K562 (cell line): ENCODE results near the gene SCNN1B. TPM values are rescaled to one million over a fixed set of nuclear protein-coding genes. Genes with fewer than 3 reads are reported as not detected.

ENCODE experiments used
- ATAC-seq: fragments of 200-7000 bp; cut with Tn5 transposase; 3 replicates; pipeline ENCODE4 v1.9.1; 2020; ENCODE audit warnings: moderate library complexity
- BruUV-seq: library from RNA; stranded (reverse); fragments of 400-500 nt; replicated peaks from 2 replicates; lab custom pipeline; 2021; lab: Mats Ljungman, UMichigan
- CTCF ChIA-PET: fragments of 300-600 bp; formaldehyde crosslinking; extraction: SDS; loops from one replicate; lab custom pipeline; 2021; ENCODE audit warnings: low intra/inter-chr PET ratio; lab: Yijun Ruan, JAX
- POLR2A ChIA-PET: fragments of 300-600, 350-650 bp; sonication (Branson Sonifier 250); formaldehyde crosslinking; extraction: SDS; loops from one replicate; lab custom pipeline; 2021; ENCODE audit warnings: antibody characterized with exemption, inconsistent platforms; lab: Yijun Ruan, JAX
- DNase-seq, 4 experiments: peaks; one replicate each; pipeline versions ENCODE4 v3.0.0 to v3.0.0-alpha.2; 2011 to 2018; ENCODE audit warnings: low spot score in 3 of 4, mixed read lengths in 3 of 4; ENCODE audit errors: extremely low read depth in 1 of 4
- FAIRE-seq: peaks from 2 replicates; lab custom pipeline; 2011; peaks lifted over from hg19 to GRCh38; lab: Jason Lieb, UNC
- H2AFZ ChIP-seq: 2 replicates; pipeline ENCODE4 v1.6.0; 2011; ENCODE audit warnings: low read depth, low read length, control low read depth, inconsistent platforms
- H3K27ac ChIP-seq: fragments of 200-600 bp; 3 replicates; pipeline ENCODE4 v1.8.0; 2011; ENCODE audit warnings: low read depth, mild to moderate bottlenecking, control low read depth, inconsistent platforms, low read length, moderate library complexity, mixed read lengths; ENCODE audit errors: extremely low read depth
- H3K27me3 ChIP-seq, 2 experiments: fragments of 300-600 bp in 1 of 2; 2 replicates in 1 of 2; 3 replicates in 1 of 2; pipeline versions ENCODE4 v1.6.0 to v1.8.0; 2011; ENCODE audit warnings: inconsistent platforms in 2 of 2, low read length in 2 of 2, mild to moderate bottlenecking in 1 of 2, mixed read lengths in 1 of 2, moderate library complexity in 1 of 2; ENCODE audit not compliant: control insufficient read depth in 2 of 2, insufficient read depth in 2 of 2
- H3K36me3 ChIP-seq: fragments of 300-600 bp; 3 replicates; pipeline ENCODE4 v1.8.0; 2011; ENCODE audit warnings: mild to moderate bottlenecking, low read length, inconsistent platforms; ENCODE audit not compliant: control insufficient read depth, insufficient read depth
- H3K4me1 ChIP-seq, 2 experiments: fragments of 200-600 bp in 1 of 2; replicated peaks in 1 of 2; 2 replicates in 1 of 2; 3 replicates in 1 of 2; pipeline versions ENCODE4 v1.5.1 to v1.8.0; 2011; ENCODE audit warnings: inconsistent platforms in 2 of 2, low read length in 2 of 2, mild to moderate bottlenecking in 1 of 2, mixed read lengths in 1 of 2, moderate library complexity in 1 of 2; ENCODE audit not compliant: control insufficient read depth in 2 of 2, insufficient read depth in 2 of 2
- H3K4me2 ChIP-seq: 2 replicates; pipeline ENCODE4 v1.6.1; 2011; ENCODE audit warnings: low read length, control low read depth, inconsistent platforms, mixed read lengths; ENCODE audit not compliant: insufficient read depth
- H3K4me3 ChIP-seq: fragments of 200-600 bp; sonication (generic), shearing (Covaris generic); 2 replicates; pipeline ENCODE4 v1.5.1; 2016; ENCODE audit warnings: control low read depth, inconsistent platforms
- H3K79me2 ChIP-seq: fragments of 200-600 bp; 3 replicates; pipeline ENCODE4 v1.8.0; 2011; ENCODE audit warnings: low read length, inconsistent platforms; ENCODE audit not compliant: control insufficient read depth, insufficient read depth
- H3K9ac ChIP-seq, 2 experiments: 2 replicates each; pipeline versions ENCODE4 v1.6.0 to v1.6.1; 2011; ENCODE audit warnings: low read depth in 2 of 2, low read length in 2 of 2, control low read depth in 1 of 2, inconsistent platforms in 1 of 2, mild to moderate bottlenecking in 1 of 2, mixed read lengths in 1 of 2; ENCODE audit not compliant: insufficient read depth in 1 of 2
- H3K9me1 ChIP-seq: one replicate; pipeline ENCODE4 v1.6.0; 2011; ENCODE audit warnings: inconsistent platforms, mild to moderate bottlenecking, low read length, moderate library complexity; ENCODE audit not compliant: control insufficient read depth, insufficient read depth
- H3K9me3 ChIP-seq: replicated peaks from 2 replicates; pipeline ENCODE4 v1.5.1; 2011; ENCODE audit warnings: low read depth, low read length, inconsistent platforms; ENCODE audit not compliant: control insufficient read depth, insufficient read depth
- H4K20me1 ChIP-seq: replicated peaks from 2 replicates; pipeline ENCODE4 v1.6.1; 2011; ENCODE audit warnings: low read length, inconsistent platforms, mixed read lengths; ENCODE audit not compliant: control insufficient read depth, insufficient read depth
- EP300 ChIP-seq: IDR thresholded peaks from 2 replicates; pipeline ENCODE4 v1.6.1; 2012; ENCODE audit warnings: low read length, improper control_type of control experiment
- KAT2B ChIP-seq: IDR thresholded peaks from one replicate; pipeline ENCODE4 v1.6.1; 2012; ENCODE audit warnings: low read depth, mild to moderate bottlenecking, control low read depth, inconsistent platforms, low read length, moderate library complexity
- NFIC ChIP-seq: fragments of 450-650 bp; IDR thresholded peaks from 2 replicates; pipeline ENCODE4 v1.6.1; 2017; ENCODE audit warnings: mild to moderate bottlenecking, inconsistent platforms
- WGBS: fragments of 100-300 bp; shearing (Covaris generic); methylation state at CpG from one replicate; pipeline ENCODE4 v1.1.6; 2016; ENCODE audit warnings: low coverage, mixed read lengths; ENCODE audit not compliant: insufficient coverage; ENCODE audit errors: missing lambda C conversion rate; 5-methylcytosine and 5-hydroxymethylcytosine counted together
- in situ Hi-C: fragments of 300-500 bp; cut with MboI; formaldehyde crosslinking; loops from 4 replicates; pipeline ENCODE4 v1.15.0; 2018; ENCODE audit warnings: inconsistent platforms, mixed read lengths
- intact Hi-C: fragments of 100-400 bp; cut with micrococcal nuclease; formaldehyde crosslinking; loops from 2 replicates; pipeline ENCODE4 v1.14.2; 2022
- polyA plus RNA-seq, 8 experiments: library from polyadenylated mRNA; depleted of rRNA in 4 of 8; stranded (reverse) in 5 of 8; unstranded in 3 of 8; fragments of >200 nt; fragmentation: Nextera tagmentation in 2 of 8; fragmentation: Illumina TruSeq in 1 of 8; extraction: Ambion mirVana in 2 of 8; extraction: Trizol in 1 of 8; gene quantifications; 2 replicates each; pipeline versions ENCODE4 v1.2.1 to v1.2.3, GENCODE V29; 2011 to 2014; ENCODE audit warnings: inconsistent platforms in 1 of 8, missing spikeins in 1 of 8
- total RNA-seq, 7 experiments: library from RNA; depleted of rRNA in 6 of 7; stranded (reverse); fragments of >200 nt in 6 of 7; fragmentation: Illumina TruSeq in 2 of 7; extraction: Trizol in 2 of 7; gene quantifications; 2 replicates each; pipeline versions ENCODE4 v1.2.1 to v1.2.3, GENCODE V29; 2011 to 2021; ENCODE audit warnings: low replicate concordance in 1 of 7

Gene SCNN1B
- total and polyA plus RNA-seq, 9 of the 15 experiments (the other 6 are each of a cell fraction or from before 2014, with no cell fraction given): not detected

DNA sequence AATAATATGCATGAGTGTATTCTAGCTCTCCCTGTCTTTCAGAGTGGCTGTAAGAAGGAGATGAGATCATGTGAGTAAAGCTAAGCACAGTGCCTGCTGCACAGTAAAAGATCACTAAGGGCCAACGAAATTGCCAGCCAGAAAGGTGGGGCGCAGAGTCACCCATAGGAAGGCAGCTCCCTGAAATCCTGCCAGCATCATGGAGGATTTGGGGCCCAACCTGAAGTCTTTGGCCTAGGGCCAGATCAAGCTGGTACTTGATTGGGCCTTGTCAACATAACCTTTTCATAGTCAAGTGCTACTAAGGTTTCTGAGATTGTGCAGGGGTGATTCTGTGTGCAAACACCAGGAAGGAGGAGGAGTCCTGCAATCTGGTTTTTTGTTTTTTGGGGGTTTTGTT is 16.5 kb downstream of the SCNN1B start:
- CTCF ChIA-PET: no interaction called here
- Histone ChIP-seq H3K36me3 (no peaks in the 10 kb centered on the region), H3K4me1 (no peaks in the 10 kb centered on the region), H2AFZ (no peak overlapping the region), H3K9me3 (no peaks in the 10 kb centered on the region; the same call in 1 of the 2 replicates), H3K4me2 (no peak overlapping the region), H3K27me3 (peaks cover 15 to 43% of the 10 kb centered on the region in 2 experiments), H3K27ac (no peak overlapping the region), H3K79me2 (no peaks in the 10 kb centered on the region), H3K9me1 (no peaks in the 10 kb centered on the region), H4K20me1 (0 out of 2 replicates have a peak, but pooled peaks cover 2% of the 10 kb centered on the region), H3K9ac (no peak overlapping the region), H3K4me3 (no peak overlapping the region)
- DNase-seq (no peak), ATAC-seq (no peak), FAIRE-seq (no peak)
- TF ChIP-seq KAT2B (no peak), NFIC (peak; percentile 55)
- in situ Hi-C loops: no loop called here
- intact Hi-C loops: no loop called here
- POLR2A ChIA-PET: no interaction called here
- WGBS: 0% methylated on average over 2 of the region's 2 CpGs
- BruUV-seq: no TSS peak

DNA sequence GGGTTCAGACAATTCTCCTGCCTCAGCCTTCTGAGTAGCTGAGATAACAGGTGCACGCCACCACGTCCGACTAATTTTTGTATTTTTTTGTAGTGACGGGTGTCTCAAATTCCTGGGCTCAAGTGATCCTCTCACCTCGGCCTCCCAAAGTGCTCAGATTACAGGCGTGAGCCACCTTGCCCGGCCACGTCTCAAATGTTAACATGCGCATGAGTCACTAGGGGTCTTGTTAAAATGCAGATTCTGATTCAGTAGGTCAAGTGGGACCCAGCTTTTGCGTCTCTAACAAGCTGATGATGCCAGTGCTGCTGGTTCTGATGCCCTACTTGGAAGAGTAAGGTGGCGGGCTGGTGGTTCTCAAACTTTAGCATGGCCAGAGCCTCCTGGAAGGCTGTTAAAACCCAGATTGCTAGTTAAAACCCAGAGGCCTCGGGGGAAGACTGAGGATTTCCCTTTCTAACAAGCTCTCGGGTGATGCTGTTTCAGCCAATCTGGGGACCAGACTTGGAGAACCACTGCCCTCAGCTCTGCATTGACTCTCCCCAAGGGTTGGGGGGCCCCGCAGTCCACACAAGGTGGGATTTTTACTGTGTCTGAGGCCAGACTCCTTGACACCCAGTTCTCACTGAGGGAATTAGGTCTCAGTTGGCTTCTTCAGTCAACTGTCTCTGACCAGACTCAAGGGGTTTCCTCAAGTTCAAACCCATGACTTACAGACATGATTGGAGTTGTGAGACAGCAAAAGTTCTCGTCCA is 17.9 kb downstream of the SCNN1B start:
- Histone ChIP-seq H3K9me1 (no peaks in the 10 kb centered on the region), H3K4me2 (no peak overlapping the region), H3K4me1 (no peaks in the 10 kb centered on the region), H4K20me1 (0 out of 2 replicates have a peak, but pooled peaks cover 2% of the 10 kb centered on the region), H2AFZ (no peak overlapping the region), H3K27me3 (peaks cover 17 to 39% of the 10 kb centered on the region in 2 experiments), H3K79me2 (no peaks in the 10 kb centered on the region), H3K4me3 (no peak overlapping the region), H3K27ac (no peak overlapping the region), H3K9ac (no peak overlapping the region), H3K36me3 (no peaks in the 10 kb centered on the region), H3K9me3 (no peaks in the 10 kb centered on the region; the same call in 1 of the 2 replicates)
- CTCF ChIA-PET: no interaction called here
- in situ Hi-C loops (no loop called here), intact Hi-C loops (no loop called here)
- no TSS peak for BruUV-seq
- peak; percentile 19 for FAIRE-seq
- ATAC-seq: no peak
- POLR2A ChIA-PET: interaction anchor here (0.6 to 1.2 kb wide), 4 partner anchors 9 to 1379 kb away, joined by 3 to 4 read pairs (median 3); no protein-coding TSS in a partner anchor
- 4% methylated on average over 15 of the region's 15 CpGs for WGBS
- TF ChIP-seq EP300: no peak
- no peak for DNase-seq
